Measurements from ENCODE around the gene CSMD2. TPM values are rescaled to one million over a fixed set of nuclear protein-coding genes. Genes with fewer than 3 reads are reported as not detected.

Gene CSMD2
- total RNA-seq, 1 experiment from 2014 or later: 0.22 TPM

GRCh38 chr1:33853431-33853830 is 311.6 kb downstream of the CSMD2 start (continued):
- TF ChIP-seq POLR2AphosphoS5 (IDR thresholded peaks at IDR 0.05; ENCODE audit: low read depth, low read length) (no peak), SRF (IDR thresholded peaks at IDR 0.05; ENCODE audit: low read depth) (no peak), ZFX (IDR thresholded peaks at IDR 0.05) (no peak), SIN3A (IDR thresholded peaks at IDR 0.05; ENCODE audit: low read depth) (no peak)
- TF ChIP-seq, protein P1, sequence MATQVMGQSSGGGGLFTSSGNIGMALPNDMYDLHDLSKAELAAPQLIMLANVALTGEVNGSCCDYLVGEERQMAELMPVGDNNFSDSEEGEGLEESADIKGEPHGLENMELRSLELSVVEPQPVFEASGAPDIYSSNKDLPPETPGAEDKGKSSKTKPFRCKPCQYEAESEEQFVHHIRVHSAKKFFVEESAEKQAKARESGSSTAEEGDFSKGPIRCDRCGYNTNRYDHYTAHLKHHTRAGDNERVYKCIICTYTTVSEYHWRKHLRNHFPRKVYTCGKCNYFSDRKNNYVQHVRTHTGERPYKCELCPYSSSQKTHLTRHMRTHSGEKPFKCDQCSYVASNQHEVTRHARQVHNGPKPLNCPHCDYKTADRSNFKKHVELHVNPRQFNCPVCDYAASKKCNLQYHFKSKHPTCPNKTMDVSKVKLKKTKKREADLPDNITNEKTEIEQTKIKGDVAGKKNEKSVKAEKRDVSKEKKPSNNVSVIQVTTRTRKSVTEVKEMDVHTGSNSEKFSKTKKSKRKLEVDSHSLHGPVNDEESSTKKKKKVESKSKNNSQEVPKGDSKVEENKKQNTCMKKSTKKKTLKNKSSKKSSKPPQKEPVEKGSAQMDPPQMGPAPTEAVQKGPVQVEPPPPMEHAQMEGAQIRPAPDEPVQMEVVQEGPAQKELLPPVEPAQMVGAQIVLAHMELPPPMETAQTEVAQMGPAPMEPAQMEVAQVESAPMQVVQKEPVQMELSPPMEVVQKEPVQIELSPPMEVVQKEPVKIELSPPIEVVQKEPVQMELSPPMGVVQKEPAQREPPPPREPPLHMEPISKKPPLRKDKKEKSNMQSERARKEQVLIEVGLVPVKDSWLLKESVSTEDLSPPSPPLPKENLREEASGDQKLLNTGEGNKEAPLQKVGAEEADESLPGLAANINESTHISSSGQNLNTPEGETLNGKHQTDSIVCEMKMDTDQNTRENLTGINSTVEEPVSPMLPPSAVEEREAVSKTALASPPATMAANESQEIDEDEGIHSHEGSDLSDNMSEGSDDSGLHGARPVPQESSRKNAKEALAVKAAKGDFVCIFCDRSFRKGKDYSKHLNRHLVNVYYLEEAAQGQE (IDR thresholded peaks at IDR 0.05; ENCODE audit: low read depth): no peak
- TF ChIP-seq, protein P2, sequence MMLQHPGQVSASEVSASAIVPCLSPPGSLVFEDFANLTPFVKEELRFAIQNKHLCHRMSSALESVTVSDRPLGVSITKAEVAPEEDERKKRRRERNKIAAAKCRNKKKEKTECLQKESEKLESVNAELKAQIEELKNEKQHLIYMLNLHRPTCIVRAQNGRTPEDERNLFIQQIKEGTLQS (IDR thresholded peaks at IDR 0.05): no peak

GRCh38 chr1:33852711-33853110 is 312.3 kb downstream of the CSMD2 start:
- Histone ChIP-seq H4K20me1 (ENCODE audit: insufficient read depth) (no peaks in the 10 kb centered on the region), H3K4me2 (ENCODE audit: low read length) (no peak overlapping the region), H3K36me3 (ENCODE audit: control insufficient read depth in 1 of 2, insufficient read depth in 2 of 2, low read length in 2 of 2) (no peaks in the 10 kb centered on the region), H3K4me3 (replicated peaks in 1 of 2; ENCODE audit: low read depth in 1 of 2, low read length in 2 of 2) (no peak overlapping the region), H3K4me1 (ENCODE audit: control insufficient read depth in 1 of 2, insufficient read depth in 2 of 2, low read length in 2 of 2) (no peaks in the 10 kb centered on the region), H3K79me2 (ENCODE audit: insufficient read depth, low read length) (no peaks in the 10 kb centered on the region), H2AFZ (ENCODE audit: low read depth, low read length, poor library complexity, severe bottlenecking) (no peak overlapping the region), H3K27me3 (ENCODE audit: insufficient read depth, low read length) (peaks cover 54% of the 10 kb centered on the region), H3K9ac (ENCODE audit: low read length) (no peak overlapping the region), H3K9me2 (ENCODE audit: insufficient read depth) (no peaks in the 10 kb centered on the region), H3K27ac (ENCODE audit: low read depth, low read length) (no peak overlapping the region), H3K9me3 (ENCODE audit: control insufficient read depth in 1 of 2, insufficient read depth in 1 of 2, low read depth in 1 of 2, low read length in 2 of 2) (no peaks in the 10 kb centered on the region)
- ChIA-PET POLR2A (no interaction called here), CTCF (no interaction called here), RAD21 (ENCODE audit: low non-redundant PET in 1 of 2, low total read pairs in 2 of 2, uncharacterized antibody in 2 of 2, unreplicated experiment in 2 of 2) (no interaction called here)
- TF ChIP-seq, protein P3, sequence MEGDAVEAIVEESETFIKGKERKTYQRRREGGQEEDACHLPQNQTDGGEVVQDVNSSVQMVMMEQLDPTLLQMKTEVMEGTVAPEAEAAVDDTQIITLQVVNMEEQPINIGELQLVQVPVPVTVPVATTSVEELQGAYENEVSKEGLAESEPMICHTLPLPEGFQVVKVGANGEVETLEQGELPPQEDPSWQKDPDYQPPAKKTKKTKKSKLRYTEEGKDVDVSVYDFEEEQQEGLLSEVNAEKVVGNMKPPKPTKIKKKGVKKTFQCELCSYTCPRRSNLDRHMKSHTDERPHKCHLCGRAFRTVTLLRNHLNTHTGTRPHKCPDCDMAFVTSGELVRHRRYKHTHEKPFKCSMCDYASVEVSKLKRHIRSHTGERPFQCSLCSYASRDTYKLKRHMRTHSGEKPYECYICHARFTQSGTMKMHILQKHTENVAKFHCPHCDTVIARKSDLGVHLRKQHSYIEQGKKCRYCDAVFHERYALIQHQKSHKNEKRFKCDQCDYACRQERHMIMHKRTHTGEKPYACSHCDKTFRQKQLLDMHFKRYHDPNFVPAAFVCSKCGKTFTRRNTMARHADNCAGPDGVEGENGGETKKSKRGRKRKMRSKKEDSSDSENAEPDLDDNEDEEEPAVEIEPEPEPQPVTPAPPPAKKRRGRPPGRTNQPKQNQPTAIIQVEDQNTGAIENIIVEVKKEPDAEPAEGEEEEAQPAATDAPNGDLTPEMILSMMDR (IDR thresholded peaks at IDR 0.05 in 2 of 3, conservative IDR thresholded peaks at IDR 0.05 in 1 of 3; ENCODE audit: borderline replicate concordance in 1 of 3, insufficient read depth in 1 of 3, low read depth in 2 of 3, low read length in 2 of 3): no peak
- TF ChIP-seq ZFX (IDR thresholded peaks at IDR 0.05) (no peak), FOSL1 (IDR thresholded peaks at IDR 0.05; ENCODE audit: low read depth) (no peak), ZNF274 (IDR thresholded peaks at IDR 0.05; ENCODE audit: low read depth, low read length) (no peak)
- ATAC-seq (no peak), DNase-seq (ENCODE audit: low read depth, low spot score) (no peak)
- no TSS peak for BruUV-seq (replicated peaks)
- intact Hi-C loops (cut with micrococcal nuclease): no loop called here
